GM21528 (cell line): Measurements from ENCODE around the gene IL36RN.

Experiments used
- ATAC-seq: cut with Tn5 transposase; IDR thresholded peaks from one replicate; pipeline ENCODE4 v1.9.1; 2021; ENCODE audit warnings: mild to moderate bottlenecking, moderate library complexity; ENCODE audit not compliant: unreplicated experiment, low FRiP score

IL36RN gene

DNA sequence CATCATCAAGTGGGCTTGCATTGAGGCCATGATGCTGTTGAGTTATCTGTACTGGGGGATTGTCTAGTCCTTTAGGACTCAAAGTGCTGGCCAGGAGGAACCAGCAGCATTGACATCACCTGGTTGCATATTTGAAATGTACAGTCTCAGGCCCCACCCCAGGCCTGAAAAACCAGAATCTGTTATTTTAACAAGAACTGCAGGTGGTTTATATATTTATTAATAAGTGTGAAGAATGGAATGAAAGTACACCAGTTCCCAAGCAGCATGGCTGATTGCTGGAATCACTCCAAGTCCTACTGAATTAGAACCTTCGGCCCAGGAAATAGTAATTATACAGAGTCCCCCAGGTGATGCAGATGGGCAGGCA is 11.6 kb downstream of the IL36RN start:
- ATAC-seq: no peak

DNA sequence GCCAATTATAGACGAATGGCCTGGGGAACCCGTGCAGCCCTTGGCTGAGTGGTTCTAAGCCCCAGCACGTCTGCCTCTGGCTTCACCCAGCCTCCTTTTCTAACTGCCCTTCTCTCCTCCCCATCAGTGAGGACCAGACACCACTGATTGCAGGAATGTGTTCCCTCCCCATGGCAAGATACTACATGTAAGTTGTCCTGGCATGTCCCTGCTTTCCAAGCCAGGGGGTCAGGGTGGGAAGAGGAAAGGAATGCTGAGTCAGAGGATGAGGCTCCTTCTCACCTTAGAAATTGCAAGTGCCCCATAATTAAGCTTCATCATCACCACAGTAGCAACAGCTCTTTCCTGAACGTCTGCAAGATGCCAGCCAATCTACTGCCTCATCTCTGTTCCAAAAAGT is 13.6 kb downstream of the IL36RN start:
- no peak for ATAC-seq

DNA sequence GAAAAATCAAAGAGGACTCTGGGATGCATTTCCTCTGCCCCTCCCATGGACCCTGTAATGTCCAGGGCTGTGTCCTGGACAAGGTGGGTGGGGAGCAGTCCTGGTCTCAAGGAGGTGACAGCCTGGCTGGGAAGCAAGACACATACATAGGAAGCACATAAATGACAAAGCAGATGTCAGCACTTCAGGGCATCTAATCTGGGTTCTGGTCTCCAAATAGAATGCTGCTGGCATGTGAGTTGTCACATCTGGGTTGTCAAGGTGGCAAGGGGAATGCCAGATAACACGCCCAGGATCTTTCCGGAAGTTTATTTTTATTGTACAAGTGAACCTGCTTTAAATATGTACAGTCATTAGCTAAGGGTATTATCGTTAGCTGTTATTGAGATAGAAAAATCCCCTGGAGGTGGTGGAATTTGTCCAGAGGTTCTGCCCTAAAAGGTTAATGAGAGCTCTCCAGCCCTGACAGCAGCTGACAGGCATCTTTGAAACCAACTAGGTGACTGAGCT is 14.4 kb downstream of the IL36RN start:
- ATAC-seq: no peak

DNA sequence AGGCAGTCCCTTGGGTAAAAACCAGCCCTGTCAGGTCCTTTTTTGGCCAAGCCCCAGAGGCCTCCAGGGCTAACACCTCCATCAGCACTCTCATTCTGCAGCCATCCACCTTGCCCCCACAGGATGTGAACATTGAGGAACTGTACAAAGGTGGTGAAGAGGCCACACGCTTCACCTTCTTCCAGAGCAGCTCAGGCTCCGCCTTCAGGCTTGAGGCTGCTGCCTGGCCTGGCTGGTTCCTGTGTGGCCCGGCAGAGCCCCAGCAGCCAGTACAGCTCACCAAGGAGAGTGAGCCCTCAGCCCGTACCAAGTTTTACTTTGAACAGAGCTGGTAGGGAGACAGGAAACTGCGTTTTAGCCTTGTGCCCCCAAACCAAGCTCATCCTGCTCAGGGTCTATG is 16.0 kb downstream of the IL36RN start:
- no peak for ATAC-seq

DNA sequence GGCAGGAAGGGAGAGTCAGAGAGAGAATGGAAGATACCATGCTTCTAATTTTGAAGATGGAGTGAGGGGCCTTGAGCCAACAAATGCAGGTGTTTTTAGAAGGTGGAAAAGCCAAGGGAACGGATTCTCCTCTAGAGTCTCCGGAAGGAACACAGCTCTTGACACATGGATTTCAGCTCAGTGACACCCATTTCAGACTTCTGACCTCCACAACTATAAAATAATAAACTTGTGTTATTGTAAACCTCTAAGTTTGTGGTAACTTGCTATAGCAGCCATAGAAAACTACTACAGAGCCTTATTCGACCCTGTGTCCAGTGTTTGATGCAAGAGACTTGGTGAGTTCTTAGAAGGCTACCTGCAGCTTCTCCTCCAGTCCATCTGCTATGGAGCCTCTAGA is 16.6 kb downstream of the IL36RN start:
- ATAC-seq: no peak

DNA sequence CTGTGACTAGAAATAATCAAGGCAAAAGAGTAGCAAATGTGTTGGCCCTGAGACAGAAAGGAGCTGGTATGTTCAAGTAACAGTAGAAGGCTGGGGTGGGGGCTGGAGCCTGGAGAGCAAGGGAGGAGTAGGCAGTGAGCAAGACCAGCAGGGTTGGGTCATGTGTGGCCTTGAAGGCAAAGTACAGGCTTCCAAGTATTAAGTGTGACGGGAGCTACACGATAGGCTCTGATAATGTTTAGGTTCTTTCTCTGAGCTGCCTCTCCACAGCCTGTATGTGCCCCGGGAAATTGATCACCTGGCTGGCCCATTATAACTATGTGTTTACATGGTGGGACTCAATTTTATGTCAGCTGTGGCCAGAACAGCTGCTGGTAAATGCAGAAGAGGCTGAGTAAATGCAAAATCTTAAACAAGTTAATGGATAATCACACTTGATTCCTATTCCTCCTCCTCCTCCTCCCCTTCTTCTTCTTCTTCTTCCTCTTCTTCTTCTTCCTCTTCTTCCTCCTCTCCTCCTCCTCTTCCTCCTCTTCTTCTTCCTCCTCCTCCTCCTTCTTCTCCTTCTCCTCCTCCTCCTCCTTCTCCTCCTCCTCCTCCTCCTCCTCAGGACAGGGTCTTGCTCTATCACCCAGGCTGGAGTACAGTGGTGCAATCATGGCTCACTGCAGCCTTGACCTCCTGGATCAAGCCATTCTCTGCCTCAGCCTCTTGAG is 18.1 kb downstream of the IL36RN start:
- no peak for ATAC-seq

DNA sequence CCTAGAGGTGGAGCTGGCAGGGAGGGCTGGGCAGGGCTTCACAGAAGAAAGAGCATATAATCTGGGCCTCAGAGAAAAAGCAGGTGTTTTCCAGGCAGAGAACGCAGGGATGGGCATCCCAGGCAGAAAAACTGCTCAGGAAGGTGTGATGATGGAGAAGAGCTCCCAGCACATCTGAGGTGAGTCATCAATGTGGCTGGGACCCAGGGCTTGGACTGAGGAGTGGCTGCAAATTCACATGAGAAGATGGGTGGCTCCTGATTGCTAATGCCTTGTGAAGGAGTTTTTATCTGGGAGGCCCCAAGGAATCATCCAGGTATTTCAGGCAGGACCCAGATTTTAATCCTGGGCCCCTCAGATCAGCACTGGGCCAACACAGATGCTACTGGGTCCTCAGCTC is 18.9 kb downstream of the IL36RN start:
- ATAC-seq: no peak

DNA sequence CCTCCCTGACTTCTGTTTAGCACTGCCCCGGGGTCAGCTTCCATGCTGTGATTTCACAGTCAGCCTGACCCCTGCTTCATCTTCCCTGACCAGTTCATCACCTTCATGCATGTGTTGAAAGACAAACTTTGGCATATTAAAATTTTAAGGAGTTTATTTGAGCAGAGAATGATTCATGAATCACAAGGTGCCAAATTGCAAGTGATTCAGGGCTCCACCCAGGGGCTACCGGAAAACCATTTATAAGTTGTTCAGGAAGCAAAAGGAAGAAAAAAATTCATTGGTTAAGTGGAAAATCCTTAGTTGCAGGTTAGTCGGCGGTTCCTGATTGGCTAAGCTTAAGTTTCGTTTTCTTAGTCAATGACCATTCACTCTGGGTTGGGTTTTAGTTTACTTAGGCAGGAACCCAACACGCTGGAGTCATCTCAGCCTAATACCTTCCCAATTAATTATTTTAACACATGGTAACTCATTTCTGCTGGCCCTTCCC is 19.4 kb downstream of the IL36RN start:
- no peak for ATAC-seq

DNA sequence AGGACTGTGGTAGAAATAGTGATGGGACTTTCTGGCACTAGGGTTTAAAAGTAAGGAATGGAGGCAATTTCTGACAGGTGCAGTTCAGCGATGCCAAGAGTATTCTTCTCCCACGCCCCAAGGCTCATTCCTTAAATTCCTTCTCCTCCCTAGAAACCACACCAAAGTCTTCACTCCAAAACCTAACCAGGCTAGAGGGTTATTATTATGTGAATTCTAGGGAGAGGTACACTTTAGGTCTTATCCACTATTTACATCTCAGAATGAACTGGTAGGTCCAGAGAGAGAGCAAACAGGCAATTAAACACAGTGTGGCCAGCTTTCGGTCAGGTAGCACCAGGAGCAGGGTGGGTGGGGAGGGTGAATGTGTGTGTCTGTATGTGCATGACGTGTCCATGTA is 20.1 kb downstream of the IL36RN start:
- no peak for ATAC-seq

DNA sequence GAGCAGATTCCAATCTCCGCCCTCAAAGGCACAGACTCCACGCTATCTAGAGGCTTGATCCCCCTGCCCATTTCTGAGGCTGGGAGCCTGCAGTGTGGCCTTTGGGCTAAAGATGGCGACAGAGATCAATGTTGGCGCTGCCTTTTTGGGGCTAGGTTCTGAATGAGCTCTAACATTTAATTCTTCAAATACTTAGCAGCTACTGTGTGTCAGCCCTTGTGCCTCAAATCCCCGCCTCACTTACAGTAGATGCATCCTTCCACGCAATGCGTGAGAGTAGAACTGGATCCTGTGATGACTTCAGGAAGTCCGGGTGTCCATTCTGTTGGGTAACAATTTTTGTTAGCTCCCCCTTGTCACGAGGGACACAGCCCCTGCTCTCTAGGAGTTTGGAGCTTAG is 21.1 kb downstream of the IL36RN start:
- no peak for ATAC-seq

DNA sequence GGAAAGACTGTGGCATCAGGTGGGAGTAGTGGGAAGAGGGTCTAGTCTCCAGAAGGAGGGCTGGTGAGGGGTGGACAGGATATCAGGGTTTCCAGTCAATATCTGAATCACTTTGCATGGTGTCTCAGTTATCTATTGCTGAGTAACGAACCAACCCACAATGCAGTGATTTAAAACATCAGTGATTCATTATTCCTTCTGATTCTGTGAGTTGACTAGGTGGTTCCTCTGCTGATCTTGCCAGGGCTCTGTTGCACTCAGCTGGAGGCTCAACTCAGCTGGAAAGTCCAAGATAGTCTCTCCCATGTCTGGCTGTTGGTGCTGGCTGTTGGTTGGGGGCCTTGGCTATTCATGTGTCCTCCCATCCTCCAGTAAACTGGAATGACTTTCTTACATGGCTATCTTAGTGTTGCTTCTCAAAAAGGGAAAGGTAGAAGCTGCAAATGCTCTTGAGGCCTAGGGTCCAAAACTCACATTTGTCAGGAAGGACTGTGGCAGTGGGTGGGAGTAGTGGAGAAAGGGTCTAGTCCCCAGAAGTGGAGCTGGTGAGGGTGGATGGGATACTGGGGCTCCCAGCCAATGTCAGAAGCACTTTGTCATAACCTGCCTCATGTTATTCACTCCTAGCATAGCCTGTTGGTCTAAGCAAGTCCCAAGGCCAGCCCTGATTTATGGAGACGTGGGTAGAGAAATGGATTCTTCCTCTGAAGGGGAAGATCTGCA is 22.7 kb downstream of the IL36RN start:
- ATAC-seq: no peak

DNA sequence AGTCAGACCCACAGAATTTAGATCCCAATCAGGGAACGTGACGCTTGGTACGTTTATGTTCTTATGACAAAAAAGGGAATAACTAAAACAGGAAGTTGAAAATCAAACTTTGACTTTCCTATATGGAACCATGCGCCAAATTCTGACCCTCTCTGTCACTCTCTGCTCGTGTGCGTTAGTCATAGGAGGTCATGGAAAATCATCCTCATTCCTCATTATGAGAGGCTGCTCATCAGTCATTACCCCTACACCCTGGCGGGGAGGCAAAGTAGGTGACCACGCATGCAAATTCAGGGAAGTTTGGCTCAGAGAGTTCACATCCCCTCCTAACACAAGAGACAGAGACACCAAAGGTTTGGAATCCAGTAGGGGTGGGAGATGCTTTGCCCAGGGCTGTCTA is 24.3 kb downstream of the IL36RN start:
- no peak for ATAC-seq

DNA sequence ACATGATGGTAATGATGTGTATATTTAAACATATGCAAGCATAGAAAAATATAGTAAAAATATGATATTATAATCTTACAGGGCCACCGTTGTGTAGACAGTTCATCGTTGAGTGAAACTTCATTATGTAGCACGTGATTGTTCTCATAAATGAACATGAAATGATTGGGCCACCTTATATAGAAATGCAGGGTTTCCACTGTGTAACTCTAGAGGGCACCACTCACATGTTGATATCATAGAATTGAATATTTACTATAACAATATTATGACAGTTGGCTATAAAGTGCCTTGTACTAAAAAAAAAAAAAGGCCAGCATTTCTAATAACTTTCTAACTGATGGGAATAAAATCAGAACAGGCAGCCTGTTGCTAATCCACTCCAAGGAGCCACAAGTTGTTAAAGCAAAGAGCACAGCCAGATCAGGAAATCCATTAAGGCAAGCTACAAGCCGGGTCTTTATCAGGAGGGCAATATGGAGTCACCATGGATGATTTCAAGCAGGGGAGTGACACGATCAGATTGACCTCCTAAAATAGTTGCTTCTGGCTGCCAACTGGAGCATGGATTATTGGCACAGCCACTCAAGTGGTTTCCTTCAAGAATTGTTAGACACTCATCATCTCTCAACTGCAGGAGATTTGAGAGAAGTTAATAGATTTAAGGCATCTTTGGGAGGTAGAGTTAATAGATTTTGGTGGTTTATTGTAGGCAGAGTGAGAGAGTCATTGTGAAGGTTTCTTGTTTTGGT is 25.4 kb downstream of the IL36RN start:
- no peak for ATAC-seq

DNA sequence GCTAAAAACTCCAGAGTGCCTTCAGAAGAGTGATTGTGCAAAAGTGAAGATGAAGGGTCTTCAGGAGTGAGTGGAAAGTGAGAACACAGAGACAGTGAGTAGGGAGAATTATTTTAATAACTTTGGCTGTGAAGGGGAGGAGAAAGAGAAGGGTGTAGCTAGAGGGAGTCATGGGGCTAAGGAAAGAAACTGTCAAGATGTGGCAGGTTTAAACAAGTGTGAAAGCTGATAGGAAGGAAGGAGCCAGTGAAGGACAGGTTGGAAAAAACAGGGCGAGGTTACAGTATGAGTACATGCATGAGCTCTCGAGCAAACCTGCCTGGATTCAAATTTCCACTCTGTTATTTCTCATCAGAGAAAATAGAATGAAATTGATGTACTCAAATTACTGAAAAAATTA is 26.5 kb downstream of the IL36RN start:
- ATAC-seq: no peak

DNA sequence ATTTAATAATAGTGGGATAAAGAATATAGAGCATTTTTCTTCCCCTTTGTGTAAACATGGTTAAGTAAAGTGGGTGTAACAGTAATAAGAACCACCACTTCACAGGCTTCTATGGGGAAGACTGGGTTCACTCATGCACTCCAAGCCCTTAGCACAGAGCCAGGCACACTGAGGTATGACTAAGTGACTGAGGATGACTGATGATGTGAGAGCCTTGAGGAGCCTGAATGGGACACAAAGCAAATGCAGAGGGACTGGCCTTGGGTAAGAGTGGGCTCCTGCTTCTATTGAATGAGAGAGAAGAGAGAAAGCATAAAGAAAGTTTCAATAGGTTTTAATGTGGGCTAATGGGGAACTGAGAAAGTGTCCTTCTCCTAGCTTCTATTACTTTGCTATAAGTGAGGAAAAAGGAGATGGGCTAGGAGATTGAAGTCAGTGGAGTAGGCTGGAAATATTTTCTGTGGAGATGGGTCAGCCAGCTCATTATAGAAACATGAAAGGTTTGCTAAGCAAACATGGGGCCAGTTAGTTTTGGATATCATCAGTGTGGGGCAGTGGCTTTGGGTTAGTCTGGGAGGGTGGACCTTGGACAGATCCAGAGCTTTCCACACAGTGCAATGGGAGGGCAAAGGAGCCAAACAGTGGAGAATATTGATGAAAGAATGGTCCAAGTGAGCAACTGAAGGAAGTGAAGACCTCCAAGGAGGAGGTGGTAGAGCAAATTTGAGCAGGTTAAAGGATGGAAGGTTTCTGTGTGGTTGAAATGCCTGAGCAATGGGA is 29.4 kb downstream of the IL36RN start:
- ATAC-seq: no peak

DNA sequence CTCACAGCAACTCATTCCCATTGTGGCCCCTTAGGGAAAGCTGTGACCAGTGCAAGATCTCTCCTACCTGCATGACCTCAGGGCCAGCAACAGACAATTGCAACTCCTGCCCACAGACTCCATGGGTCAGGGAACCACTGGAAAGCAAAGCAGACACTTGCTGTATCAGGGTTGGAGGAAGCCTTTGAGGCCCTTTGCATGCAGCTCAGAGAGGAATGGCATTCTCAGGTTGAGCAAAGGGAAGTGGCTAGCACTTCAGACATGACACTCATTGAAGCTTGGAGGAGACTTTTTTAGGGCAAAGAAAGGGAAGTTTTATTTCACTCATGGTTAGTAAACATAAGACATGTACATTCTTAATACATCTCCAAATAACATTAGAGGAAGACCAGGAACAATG is 30.9 kb downstream of the IL36RN start:
- no peak for ATAC-seq

DNA sequence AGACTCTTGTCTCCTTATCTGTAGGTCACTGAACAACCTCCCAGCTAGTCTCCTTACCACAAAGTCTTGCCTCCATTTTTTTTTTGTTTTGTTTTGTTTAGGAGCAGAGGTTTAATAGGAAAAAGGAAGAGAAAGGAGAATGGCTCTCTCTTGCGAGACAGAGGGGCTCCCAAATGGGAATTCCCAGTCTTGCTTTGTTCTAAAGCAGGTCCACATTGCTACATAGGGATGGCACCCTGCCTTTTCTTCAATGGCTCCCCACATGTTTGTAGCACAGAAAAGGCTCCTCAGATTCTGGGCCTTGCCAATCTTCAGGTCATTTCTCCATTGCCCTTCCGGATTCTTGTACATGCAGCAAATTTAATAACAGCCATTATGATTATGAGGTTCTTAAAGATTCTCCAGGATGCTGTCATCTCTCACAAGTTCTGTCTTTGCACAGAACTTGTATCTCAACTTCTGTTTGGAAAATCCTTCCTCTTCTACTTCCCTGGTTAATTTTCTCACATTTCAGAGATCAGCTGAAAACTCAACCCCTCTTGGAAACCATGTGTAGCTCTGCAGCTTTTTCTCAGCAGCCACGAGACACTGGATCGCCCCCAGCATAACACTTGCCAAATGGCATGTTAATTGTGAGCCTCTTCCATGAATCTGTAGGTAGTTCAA is 32.4 kb downstream of the IL36RN start:
- no peak for ATAC-seq

DNA sequence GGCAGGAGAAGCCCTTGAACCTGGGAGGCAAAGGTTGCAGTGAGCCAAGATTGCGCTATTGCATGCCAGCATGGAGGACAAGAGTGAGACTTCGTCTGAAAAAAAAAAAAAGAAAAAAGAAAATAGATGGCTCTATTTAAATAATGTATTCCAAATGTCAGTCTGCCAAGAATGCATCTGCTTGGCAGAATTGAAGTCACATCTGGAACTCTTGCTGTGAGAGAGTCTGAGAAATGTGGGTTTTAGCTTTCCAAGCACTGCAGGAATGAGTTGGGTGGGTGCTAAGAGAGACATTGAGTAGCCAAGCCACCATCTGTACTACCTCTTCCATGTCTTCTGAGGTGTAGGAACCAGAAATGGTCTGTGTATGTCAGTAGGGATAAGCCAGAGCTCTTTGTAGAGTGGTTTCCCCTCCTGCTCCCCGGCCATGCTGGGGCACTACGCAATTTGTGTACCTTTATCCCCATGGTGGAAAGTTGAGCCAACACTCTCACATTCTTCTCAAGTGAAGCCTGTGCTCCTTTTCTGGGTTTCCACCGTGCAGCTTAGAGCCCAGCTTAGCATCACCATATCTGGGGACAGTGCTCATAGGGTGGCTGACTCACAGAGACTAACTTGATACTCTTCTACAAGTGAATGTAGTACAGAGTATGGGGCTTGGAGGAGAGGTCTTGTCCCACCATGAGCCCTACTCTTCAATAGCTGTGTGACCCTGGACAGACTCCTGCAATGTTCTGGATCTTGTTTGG is 34.0 kb downstream of the IL36RN start:
- no peak for ATAC-seq

DNA sequence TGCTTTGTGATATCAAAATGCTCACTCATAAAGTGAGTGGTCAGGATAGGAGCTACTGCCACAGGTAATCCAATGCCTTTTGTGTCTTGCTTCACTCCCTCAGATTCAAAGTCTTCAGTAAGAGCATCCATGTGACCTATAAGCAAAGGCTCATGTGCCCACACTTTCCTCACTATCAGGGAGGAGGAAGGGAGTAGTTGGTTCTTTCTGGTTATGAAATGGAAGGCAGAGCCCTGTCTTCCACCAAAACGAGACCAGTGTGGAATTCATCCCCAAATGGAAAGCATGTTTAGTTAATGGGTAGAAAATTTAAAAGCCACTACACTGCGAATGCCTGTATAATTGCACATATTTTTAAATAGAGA is 34.6 kb downstream of the IL36RN start:
- no peak for ATAC-seq
